SHP77 treated with DMSO at 0.1 percent for 48 hours (cell line): ENCODE measurements around the gene TIMM23.

Source experiments
- DNase-seq: peaks from one replicate; lab custom pipeline; 2025; lab: John Stamatoyannopoulos, UW

The TIMM23 gene

DNA sequence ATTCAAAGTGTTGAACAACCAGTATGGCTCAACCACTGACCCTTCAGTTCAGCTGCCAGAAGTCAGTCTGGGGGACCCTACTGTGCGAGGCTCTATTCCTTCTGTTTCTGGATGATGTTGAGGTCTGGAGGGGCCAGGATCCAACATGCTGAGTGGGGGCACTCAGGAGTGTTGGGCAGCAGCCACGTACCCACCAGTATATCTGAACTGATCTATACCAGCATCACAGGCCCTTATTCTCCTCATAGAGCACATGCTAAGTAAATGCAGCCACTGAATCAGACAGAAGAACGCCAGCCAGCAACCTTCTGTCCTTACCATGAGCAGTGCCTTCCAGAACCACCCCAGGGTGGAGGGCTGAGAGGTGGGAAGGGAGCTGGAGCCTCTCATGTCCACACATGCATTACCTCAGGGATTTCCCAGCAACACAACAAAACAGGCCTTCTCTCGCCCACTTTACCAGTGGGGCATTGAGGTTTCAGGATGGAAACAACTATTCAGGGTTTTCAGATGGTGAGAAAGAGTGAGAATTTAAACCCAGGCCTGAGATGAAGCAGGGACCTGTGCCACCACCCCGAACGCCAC, 80.6 kb downstream of the TIMM23 start:
- no peak for DNase-seq
